NCI-H82 treated with DMSO at 0.1 percent for 48 hours (cell line): ENCODE measurements around the gene GRIA4.
"Not testable (repeated sequence)": the region's sequence is repeated elsewhere in the genome, so short reads cannot be mapped to it uniquely, and the experiment has no call there.

Experiments used
- DNase-seq: peaks from one replicate; lab custom pipeline; 2025; ENCODE audit not compliant: unreplicated experiment; lab: John Stamatoyannopoulos, UW

The GRIA4 gene

DNA sequence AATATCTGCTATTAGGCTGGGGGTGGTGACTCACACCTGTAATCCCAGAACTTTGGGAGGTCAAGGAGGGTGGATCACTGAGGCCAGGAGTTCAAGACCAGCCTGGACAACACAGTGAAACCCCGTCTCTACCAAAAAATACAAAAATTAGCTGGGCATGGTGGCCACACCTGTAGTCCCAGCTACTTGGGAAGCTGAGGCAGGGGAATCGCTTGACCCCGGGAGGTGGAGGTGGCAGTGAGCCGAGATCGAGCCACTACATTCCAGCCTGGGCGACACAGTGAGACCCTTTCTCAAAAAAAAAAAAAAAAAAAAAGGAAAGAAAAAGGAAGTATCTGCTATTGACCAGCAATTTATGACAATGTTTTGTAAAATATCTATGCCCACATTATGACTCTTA, 176.0 kb downstream of the GRIA4 start:
- DNase-seq: not testable (repeated sequence)

- DNase-seq: no peak
Observed at GRCh38 chr11:105786741-105787140, 176.9 kb downstream of the GRIA4 start.

DNA sequence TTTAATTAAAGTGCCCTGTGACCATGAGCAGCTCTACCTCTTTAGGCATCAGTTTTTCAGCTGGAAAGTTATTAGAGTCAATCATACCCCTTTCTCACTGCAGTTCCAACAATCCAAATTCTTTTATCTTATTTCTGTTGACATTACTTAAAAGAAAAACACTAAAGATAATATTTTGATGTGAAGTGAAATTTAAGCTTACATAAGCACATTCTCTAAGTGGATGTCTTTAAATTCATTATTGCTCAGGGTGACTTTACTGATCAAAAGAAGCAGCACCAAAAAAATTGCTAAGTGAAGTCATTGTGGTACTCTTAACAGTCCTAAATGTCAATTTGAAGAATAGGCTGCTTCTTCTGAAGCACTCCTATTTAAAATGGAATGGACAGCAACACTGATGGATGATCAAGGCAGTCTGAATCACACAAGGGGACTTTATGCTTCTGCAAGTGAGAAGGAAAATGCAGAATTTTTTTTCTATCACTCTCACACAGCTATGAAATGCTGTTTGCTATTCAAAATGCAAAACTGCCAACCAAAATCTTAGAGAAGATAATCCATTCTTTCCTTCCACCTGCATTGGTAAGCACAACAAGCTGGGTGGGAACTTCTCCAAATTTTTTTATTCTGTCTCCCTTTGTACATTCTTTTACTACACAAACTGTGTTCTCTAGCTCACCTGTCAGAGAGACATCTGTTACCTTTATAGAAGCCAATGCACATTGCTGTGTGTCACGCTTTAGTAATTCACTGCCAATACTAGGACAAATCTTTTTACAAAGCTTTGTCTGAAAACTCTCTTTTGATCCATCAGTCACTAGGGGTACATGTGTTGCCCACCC, 179.9 kb downstream of the GRIA4 start:
- DNase-seq: no peak

- no peak for DNase-seq
Observed at GRCh38 chr11:105790840-105791239, 181.0 kb downstream of the GRIA4 start.

DNA sequence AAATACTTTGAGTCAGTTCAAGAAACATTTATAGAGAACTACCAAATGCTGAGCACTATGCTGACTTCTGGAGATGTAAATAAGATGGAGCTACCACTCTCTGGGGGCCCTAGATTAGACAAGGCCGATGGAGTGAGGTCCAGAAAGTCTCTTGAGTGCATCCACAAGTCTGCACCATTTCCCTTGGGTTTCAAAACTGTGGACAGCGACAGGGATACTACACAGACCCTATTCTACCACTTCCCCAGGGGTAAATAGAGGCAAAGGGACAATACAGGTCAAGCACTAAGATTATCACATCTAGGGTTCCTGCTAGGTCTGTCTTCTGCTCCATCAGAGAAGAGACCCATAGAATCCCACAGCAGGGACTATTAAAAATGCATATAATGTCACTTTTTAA, 183.2 kb downstream of the GRIA4 start:
- DNase-seq: no peak

GRCh38 chr11:105799263-105799662, 189.4 kb downstream of the GRIA4 start:
- DNase-seq: no peak

- no peak for DNase-seq
Observed at GRCh38 chr11:105799728-105800462, 190.0 kb downstream of the GRIA4 start.

DNA sequence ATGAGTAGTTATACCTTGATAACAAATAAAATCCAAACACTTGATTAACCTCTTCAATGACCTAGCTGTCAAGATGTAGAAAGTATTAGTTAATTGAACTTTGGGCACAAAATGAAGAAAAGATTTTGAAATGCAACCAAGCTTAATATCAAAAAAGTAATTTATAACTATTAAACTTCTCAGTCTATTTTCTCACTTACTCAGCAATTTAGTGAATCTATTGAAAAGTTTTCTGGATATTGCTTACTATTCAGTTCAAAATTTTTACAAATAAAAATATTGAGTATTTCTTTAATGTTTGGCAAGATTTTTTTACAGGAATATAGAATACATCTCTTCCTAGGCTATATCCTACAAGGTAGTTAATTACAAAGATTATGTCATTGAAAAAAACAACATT, 192.5 kb downstream of the GRIA4 start:
- DNase-seq: no peak

- DNase-seq: no peak
Observed at GRCh38 chr11:105811242-105811641, 201.4 kb downstream of the GRIA4 start.

GRCh38 chr11:105821372-105821771, 211.5 kb downstream of the GRIA4 start:
- DNase-seq: peak; percentile 53

DNA sequence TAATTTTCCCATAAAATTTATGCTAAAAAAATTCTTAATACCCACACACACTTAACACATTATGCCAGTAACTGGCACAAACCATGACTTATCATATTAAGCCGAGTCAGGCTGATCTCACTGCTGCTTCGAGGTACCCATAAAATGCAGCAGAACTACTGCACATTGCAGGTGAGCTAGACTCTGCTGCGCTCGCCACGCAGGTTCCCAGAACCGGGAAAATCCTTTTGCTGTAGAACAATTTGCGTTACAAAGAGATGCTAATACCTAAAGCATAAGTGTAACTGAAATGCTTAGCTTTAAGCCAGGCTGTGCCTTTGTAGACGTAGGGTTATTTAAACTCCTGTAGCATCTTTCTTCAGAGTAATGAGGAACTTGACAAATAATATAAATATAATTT, 211.9 kb downstream of the GRIA4 start:
- DNase-seq: no peak

DNA sequence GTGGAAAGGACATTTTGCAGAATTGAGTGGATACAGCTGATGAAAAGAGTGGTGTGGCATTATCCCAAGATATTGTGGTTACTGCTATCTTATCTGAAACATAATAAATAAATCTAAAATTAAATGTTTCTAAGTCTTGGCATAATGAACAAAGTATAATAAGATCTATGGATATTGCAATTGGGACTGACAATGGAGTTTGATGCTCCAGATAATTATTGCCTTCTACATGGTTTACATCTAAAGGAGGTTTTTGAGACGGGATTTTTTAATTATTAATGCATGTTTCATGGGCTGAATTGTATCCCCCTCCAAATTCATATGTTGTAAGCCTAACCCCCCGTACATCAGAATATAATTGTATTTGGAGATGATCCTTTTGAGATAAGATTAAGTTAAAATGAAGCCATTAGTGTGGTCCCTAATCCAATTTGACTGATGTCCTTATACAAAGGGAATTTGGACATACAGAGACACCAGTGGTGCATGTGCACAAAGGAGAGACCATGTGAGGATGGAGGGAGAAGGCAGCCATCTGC, 213.7 kb downstream of the GRIA4 start:
- peak; percentile 93 for DNase-seq

- DNase-seq: no peak
Observed at GRCh38 chr11:105824457-105825013, 214.7 kb downstream of the GRIA4 start.

DNA sequence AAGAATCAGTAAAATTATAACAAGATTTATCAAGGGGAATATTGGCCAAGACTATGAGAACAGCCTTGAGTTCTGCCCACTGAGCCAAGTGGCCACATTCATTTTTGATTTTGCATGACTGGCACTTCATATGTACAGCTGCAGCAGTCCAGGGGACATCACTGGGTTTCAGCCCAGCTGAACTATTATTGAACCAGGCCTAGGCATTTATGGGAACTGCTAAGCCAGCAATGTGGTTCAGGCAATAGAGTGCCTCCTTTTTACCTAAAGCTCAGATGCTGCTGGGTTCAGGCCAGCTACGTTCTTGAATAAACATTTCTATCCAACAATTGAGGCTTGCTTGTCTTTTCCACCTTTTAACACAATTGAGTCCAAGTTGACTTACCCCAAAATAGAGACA, 215.3 kb downstream of the GRIA4 start:
- DNase-seq: no peak

DNA sequence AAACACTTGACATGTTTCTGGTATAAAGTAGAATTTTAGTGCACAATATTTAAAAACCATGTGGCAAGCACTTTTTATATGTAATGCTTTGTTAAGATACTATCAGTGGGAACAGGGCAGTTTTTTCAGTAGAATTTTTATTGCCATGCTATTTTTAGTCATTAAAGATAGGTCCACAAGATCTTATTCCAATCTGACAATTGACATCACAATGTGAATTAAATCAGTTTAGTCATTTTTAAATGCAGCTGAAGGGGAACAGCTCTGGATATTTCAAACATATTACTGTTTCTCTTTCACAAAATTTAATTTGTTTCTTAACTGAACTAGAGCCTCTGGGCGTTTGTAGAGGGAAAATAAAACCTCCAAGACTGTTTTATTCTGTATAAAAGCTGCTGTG, 218.0 kb downstream of the GRIA4 start:
- DNase-seq: no peak

DNA sequence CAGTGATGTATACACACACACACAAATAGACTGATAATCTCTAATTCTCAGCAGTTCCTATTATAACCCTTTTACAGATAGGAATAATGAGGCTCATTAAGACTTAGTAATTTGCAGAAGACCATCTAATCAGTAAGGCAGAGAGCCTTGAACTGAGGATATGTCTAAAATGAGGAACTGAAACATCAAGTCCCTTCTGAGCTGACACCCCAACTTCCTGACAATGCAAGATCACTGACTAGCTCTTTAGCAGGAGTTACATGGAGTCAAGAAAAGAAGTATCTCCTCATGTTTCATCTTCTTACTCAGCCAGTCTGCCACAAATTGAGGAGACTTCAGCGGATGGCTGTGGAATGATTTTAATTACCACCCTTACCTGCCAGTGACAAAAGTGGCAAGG, 219.2 kb downstream of the GRIA4 start:
- DNase-seq: no peak

DNA sequence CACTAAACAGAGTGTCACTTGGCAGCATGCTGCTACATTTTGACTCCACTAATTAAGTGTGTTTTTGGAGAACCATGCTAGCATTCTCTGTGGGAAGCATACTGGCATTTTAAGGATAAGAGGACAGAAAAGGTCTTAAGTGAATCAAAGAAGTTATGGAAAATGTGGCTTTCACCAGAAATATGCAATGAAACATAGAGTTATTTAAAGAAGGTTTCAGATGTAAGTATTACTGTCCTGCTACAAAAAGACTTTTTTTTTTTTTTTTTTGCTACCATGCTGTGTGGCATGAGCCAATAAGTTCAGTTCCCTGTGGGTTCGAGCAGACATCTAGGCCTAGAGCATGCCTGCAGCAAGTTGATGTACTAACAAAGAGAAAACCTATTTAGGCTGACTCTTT, 224.6 kb downstream of the GRIA4 start:
- no peak for DNase-seq

- DNase-seq: no peak
Observed at GRCh38 chr11:105838668-105839384, 229.0 kb downstream of the GRIA4 start.

GRCh38 chr11:105840391-105840790, 230.5 kb downstream of the GRIA4 start:
- no peak for DNase-seq

- peak; percentile 44 for DNase-seq
Observed at GRCh38 chr11:105852403-105852802, 242.5 kb downstream of the GRIA4 start.

GRCh38 chr11:105854269-105854668, 244.4 kb downstream of the GRIA4 start:
- DNase-seq: no peak
